Keratinocyte (primary cell): ENCODE measurements around the gene PAPSS2.

Experiments used
- EZH2 ChIP-seq: IDR thresholded peaks from one replicate; pipeline ENCODE4 v1.6.1; 2012; ENCODE audit warnings: inconsistent platforms, mild to moderate bottlenecking, low read length, moderate library complexity
- TF ChIP-seq, protein P1 (sequence below), 3 experiments: IDR thresholded peaks in 1 of 3; conservative IDR thresholded peaks in 1 of 3; optimal IDR thresholded peaks in 1 of 3; 2 replicates in 2 of 3; 3 replicates in 1 of 3; pipeline versions ENCODE3 to v1.5.1; 2011; ENCODE audit warnings: low read length in 3 of 3, mild to moderate bottlenecking in 3 of 3, moderate library complexity in 2 of 3, control low read depth in 1 of 3, inconsistent platforms in 1 of 3; ENCODE audit not compliant: insufficient read depth in 2 of 3; ENCODE audit errors: extremely low read depth in 1 of 3

GRCh38 chr10:87724789-87725188 lies 65.1 kb downstream of the PAPSS2 start:
- TF ChIP-seq, protein P1, sequence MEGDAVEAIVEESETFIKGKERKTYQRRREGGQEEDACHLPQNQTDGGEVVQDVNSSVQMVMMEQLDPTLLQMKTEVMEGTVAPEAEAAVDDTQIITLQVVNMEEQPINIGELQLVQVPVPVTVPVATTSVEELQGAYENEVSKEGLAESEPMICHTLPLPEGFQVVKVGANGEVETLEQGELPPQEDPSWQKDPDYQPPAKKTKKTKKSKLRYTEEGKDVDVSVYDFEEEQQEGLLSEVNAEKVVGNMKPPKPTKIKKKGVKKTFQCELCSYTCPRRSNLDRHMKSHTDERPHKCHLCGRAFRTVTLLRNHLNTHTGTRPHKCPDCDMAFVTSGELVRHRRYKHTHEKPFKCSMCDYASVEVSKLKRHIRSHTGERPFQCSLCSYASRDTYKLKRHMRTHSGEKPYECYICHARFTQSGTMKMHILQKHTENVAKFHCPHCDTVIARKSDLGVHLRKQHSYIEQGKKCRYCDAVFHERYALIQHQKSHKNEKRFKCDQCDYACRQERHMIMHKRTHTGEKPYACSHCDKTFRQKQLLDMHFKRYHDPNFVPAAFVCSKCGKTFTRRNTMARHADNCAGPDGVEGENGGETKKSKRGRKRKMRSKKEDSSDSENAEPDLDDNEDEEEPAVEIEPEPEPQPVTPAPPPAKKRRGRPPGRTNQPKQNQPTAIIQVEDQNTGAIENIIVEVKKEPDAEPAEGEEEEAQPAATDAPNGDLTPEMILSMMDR (optimal IDR thresholded peaks at IDR 0.05 in 1 of 3, IDR thresholded peaks at IDR 0.05 in 1 of 3, conservative IDR thresholded peaks at IDR 0.05 in 1 of 3; ENCODE audit: extremely low read depth in 1 of 3, insufficient read depth in 2 of 3, low read length in 3 of 3) = no peak
- no peak for TF ChIP-seq EZH2
